ENCODE measurements around the gene PIGO. TPM values are rescaled to one million over a fixed set of nuclear protein-coding genes. Genes with fewer than 3 reads are reported as not detected.
A peak's percentile ranks its signal among the peaks of the same experiment; 100 is the strongest.

PIGO gene
- total RNA-seq, 2 donors from 2014 or later = 12.5 to 15.0 TPM

GRCh38 chr9:35075358-35075757 is 21.0 kb downstream of the PIGO start:
- no peak overlapping the region for H3K4me3 ChIP-seq
- intact Hi-C loops (cut with DNase I) = no loop called here

DNA sequence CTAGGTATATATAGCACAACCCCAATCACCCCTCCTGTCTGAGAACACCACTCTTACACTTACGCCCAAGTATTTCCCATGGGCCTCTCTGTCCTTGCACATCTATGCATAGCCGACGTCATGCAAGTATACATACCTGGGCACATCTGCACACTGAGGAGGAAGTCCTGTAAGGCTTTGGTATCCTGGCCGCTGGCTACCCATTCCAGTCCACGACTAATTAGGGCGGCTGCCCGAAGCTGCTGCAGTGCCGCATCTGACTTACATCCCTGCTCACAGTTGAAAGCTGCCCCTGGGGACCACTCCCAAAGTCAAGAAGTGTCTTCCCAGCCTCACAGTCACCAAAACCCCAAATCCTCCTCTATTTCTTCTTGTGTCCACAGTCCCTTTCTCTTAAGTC is 21.6 kb downstream of the PIGO start:
- Histone ChIP-seq H3K4me3 (no peak overlapping the region), H3K36me3 (replicated peaks in 1 of 2; ENCODE audit: insufficient read depth in 1 of 2, low read depth in 2 of 2) (no peaks in the 10 kb centered on the region), H3K4me1 (peaks cover 36% of the 10 kb centered on the region), H3K27me3 (no peaks in the 10 kb centered on the region), H3K9me3 (no peaks in the 10 kb centered on the region), H3K27ac (no peak overlapping the region)
- intact Hi-C loops (cut with DNase I) = no loop called here
- 89 to 90% methylated on average over 8 of the region's 8 CpGs for WGBS, 2 donors
- TF ChIP-seq POLR2A (IDR thresholded peaks at IDR 0.05) (no peak), CTCF (IDR thresholded peaks at IDR 0.05) (no peak)
- ATAC-seq (no peak), DNase-seq (no peak)

More at GRCh38 chr9:35075358-35075757, 21.0 kb downstream of the PIGO start:
- TF ChIP-seq POLR2A (IDR thresholded peaks at IDR 0.05) (no peak), CTCF (IDR thresholded peaks at IDR 0.05) (no peak)
- H3K9me3 ChIP-seq = no peaks in the 10 kb centered on the region
- no peaks in the 10 kb centered on the region for H3K27me3 ChIP-seq
- ATAC-seq (no peak), DNase-seq (no peak)
- no peaks in the 10 kb centered on the region for H3K36me3 ChIP-seq (replicated peaks in 1 of 2; ENCODE audit: insufficient read depth in 1 of 2, low read depth in 2 of 2)
- H3K4me1 ChIP-seq = peaks cover 33% of the 10 kb centered on the region
- WGBS, 2 donors = 94 to 95% methylated on average over 4 of the region's 4 CpGs
- H3K27ac ChIP-seq = no peak overlapping the region

- 84 to 98% methylated on average over 4 to 6 of the region's 6 CpGs for WGBS, 2 donors
- TF ChIP-seq CTCF (IDR thresholded peaks at IDR 0.05) (no peak), POLR2A (IDR thresholded peaks at IDR 0.05) (no peak)
- no peaks in the 10 kb centered on the region for H3K27me3 ChIP-seq
- no peak overlapping the region for H3K27ac ChIP-seq
- H3K4me3 ChIP-seq = no peak overlapping the region
- peaks cover 40% of the 10 kb centered on the region for H3K4me1 ChIP-seq
- DNase-seq (no peak), ATAC-seq (no peak)
- H3K36me3 ChIP-seq (replicated peaks in 1 of 2; ENCODE audit: insufficient read depth in 1 of 2, low read depth in 2 of 2) = no peaks in the 10 kb centered on the region
- H3K9me3 ChIP-seq = no peaks in the 10 kb centered on the region
- intact Hi-C loops (cut with DNase I) = no loop called here
These were observed 22.2 kb downstream of the PIGO start for GRCh38 chr9:35074141-35074540.

GRCh38 chr9:35073279-35073612 is 23.1 kb downstream of the PIGO start:
- H3K27ac ChIP-seq = peak overlapping the region; percentile 37 to 99 (median 74)

More at GRCh38 chr9:35073279-35073612, 23.1 kb downstream of the PIGO start:
- H3K27me3 ChIP-seq = no peaks in the 10 kb centered on the region
- no peak for ATAC-seq
- H3K4me3 ChIP-seq = no peak overlapping the region
- 91 to 100% methylated on average over 2 of the region's 2 CpGs for WGBS, 2 donors
- peaks cover 40% of the 10 kb centered on the region for H3K4me1 ChIP-seq
- DNase-seq = no peak
- H3K36me3 ChIP-seq (replicated peaks in 1 of 2; ENCODE audit: insufficient read depth in 1 of 2, low read depth in 2 of 2) = no peaks in the 10 kb centered on the region
- intact Hi-C loops (cut with DNase I) = no loop called here
- H3K9me3 ChIP-seq = no peaks in the 10 kb centered on the region
- no peak for TF ChIP-seq CTCF (IDR thresholded peaks at IDR 0.05)
- no peak for TF ChIP-seq POLR2A (IDR thresholded peaks at IDR 0.05)

Data from body of pancreas (tissue), 4 donors.